TTC549 (cell line): Measurements from ENCODE around the gene KLF11.
A peak's percentile ranks its signal among the peaks of the same experiment; 100 is the strongest.

Source experiments
- FAIRE-seq: peaks from 2 replicates; lab custom pipeline; 2012; peaks lifted over from hg19 to GRCh38; lab: Jason Lieb, UNC

The KLF11 gene

DNA sequence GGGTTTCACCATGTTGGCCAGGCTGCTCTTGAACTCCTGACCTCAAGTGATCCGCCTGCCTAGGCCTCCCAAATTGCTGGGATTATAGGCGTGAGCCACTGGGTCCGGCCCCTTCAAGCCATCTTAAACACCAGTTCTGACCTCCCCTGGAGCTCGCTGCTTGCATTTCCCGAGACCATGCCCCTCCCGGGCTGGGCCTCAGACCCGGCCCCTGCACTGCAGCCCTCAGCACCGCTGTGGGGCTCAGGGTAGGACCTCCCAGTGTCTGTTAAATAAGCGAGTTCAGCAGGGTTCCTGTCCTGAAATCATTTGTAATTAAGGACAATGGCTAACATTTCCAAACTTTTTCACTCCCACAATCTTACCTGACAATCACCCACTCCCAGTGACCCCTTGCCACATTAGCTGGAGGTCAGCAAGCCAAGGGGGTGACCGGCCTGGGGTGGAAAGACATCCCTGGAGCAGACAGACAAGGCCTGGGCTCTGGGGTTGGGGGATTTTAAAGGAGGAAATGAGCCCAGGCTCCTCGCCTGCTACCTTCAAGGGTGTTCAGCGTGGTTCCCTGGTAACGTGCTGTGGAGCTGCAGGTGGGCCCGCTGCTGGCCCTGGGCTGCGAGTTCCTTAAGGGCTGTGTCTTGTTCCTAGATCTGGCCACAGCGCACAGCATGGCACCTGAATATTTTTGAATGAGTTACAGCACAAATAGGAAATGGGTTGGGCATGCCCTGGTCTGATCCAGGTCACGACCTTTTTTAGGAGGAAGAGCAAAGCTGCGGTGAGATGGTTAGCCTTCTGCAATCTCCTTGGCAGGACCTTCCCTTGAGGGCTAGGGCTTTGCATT, 21.8 kb downstream of the KLF11 start:
- FAIRE-seq, result no peak

DNA sequence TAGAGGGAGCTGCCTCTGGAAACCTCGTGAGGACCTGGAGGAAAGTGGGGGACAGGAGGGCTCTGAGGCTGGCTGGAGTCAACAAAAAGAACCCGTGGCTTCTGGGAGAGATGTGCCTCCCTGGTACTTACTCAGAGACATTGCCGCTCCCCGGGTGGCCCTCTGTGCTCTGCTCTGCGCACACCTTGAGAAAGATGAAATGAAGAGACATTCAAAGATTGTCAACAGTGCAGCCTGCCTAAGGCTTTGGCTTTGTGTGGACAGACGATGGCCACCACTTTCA, 22.4 kb downstream of the KLF11 start:
- FAIRE-seq, result no peak

DNA sequence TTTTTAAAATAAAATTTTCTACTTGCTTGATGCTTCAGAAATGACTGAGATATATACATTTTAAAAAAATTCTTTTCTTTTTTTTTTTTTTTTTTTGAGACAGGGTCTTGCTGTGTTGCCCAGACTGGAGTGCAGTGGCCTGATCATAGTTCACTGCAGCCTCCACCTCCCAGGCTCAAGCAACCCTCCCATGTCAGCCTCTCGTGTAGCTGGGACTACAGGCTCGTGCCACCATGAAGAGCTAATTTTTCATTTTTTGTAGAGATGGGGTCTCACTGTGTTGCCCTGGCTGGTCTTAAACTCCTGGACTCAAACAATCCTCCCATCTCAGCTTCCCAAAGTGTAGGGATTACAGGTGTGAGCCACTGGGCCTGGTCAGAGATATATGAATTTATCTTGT, 24.0 kb downstream of the KLF11 start:
- FAIRE-seq, result no peak

DNA sequence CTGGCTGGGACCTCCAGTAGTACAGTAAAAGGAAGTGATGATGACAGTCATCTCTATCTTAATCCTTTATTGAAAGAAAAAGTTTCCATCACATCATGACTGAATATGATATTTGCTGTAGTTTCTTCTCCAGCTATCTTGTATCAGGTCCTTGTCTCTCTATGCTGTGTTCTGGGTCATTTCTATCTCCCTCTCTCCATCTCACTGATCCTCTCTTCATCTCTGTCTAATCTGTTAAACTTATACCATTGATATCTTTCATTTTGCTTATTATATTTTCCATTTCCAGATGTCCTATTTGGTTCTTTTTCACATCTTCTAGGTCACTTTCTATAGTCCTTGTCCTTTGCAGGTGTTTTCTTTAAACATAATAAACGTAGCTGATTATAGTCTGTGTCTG, 24.5 kb downstream of the KLF11 start:
- FAIRE-seq, result no peak

DNA sequence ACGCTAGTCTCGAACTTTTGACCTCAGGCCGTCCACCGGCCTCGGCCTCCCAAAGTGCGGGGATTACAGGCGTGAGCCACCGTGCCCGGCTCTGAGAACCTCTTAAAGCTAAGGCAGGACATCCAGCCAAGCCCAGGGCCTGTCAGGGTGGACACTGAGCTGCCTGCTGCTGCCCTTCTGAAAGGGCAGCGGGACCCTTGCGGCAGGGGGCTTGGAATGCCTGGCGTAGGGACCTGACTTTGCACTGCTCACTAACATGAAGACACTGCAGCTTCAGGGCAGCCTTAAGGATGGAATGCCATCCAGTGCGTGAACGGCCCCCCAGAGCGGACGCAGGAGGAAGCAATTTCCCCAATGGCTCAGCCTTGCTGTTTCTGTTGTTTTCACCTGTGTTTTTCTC, 27.8 kb downstream of the KLF11 start:
- no peak for FAIRE-seq

DNA sequence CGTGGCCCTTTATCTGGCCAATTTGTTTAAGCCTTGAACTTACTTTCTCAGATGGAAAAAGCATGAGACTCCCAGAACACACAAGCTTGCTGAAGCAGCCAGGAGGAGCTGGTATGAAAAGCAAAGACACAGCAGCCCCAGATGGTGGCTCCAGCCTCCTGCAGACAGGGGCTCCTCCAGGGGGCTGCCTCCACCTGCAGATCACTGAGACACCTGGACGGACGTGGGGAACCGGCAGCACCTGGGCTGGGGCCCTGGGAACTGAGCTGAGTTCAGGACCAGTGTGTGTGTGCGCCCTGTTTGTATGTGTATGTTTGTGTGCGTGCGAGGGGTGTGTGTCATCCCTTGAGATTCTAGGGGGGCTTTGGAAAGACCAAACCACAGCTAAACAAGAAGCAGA, 28.2 kb downstream of the KLF11 start:
- no peak for FAIRE-seq

DNA sequence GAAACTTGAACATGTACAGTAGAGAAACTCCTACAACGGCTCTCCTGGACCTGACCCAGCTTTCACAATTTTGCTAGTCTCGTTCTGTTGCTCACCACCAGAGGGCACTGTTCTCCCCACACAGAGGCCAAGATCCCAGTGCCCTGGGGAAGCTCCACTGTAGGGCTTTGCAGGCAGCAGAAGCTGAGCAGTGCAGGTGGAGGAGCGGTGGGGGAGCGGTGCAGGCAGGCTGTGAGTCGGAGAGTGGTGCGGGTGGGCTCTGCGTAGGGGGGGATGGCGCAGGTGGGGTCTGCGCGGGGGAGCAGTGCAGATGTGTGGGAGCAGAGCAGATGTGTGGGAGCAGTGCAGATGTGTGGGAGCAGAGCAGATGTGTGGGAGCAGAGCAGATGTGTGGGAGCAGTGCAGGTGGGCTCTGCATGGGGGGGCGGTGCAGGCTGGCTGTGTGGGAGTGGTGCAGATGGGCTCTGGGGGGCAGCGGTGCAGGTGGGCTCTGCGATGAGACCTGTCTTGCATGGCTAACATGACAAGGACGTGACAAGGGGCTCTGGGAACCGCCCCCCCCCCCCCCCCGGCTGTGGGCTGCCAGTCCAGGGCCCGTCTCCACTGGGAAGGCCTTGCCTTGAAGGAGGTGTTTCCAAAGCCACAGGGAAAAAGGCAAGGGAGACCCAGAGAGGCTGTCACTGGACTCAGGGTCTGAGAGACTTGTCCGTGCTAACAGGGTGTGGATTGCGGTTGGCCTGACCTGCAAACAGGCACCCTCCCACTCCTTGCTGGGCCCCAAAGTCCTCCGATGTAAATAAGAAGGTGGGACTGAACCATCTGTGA, 29.5 kb downstream of the KLF11 start:
- FAIRE-seq, result peak; percentile 91

DNA sequence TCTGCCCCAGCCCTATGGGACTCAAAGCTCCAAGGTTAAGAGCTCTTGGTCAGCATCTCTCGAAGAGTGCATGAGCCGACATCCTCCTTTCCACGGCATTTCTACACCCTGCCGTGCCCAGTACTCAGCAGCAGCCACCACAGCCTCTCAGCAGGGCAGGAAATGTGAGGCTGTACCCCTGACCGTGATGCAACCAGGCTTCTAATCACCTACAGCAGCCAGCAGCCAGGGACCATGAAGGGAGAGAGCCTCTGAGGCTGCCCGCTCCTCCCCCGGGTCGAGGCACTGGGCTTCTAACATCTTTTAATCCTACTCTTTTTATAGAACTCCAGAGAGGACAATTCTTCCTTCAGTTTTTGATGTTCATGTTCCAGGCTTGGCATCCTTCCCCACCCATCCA, 30.4 kb downstream of the KLF11 start:
- FAIRE-seq, result no peak

DNA sequence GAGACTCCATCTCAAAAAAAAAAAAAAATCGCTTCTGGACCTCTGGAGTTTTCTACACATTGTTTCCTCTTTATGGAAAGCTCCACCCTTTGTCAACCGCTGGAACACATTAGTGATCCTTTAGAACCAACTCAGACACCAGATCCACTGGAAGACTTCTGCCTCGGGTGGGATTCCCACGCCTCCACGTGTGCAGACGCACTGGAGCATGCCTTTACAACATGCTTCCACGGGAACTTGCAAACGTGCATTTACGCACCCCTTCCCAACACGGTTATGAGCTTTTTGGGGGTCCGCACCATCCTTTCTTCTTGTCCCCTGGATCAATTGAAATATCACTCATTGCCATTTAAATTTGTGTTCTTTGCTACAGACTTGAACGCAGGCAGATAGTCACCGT, 31.8 kb downstream of the KLF11 start:
- no peak for FAIRE-seq

DNA sequence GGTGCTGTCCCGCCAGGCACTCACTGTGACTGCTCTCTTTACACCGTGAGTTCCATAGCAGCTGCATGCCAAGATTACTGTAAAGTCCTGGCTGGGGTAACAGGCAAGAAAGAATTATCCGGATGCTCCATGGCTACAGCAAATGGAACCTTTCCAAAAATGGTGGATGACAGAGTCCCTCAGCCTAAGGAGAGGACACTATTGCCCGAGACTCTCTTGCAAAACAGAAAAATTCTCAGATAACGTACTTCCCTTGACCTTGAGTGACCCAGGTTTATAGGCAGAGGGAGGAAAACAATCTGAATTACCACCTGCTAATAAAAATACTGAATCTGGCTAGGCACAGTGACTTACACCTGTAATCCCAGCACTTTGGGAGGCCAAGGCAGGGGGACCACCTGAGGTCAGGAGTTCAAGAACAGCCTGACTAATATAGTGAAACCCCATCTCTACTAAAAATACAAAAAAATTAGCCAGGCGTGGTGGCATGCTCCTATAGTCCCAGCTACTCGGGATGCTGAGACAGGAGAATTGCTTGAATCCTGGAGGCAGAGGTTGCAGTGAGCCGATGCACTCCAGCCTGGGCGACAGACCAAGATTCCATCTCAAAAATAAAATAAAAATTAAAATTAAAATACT, 32.3 kb downstream of the KLF11 start:
- FAIRE-seq, result no peak

DNA sequence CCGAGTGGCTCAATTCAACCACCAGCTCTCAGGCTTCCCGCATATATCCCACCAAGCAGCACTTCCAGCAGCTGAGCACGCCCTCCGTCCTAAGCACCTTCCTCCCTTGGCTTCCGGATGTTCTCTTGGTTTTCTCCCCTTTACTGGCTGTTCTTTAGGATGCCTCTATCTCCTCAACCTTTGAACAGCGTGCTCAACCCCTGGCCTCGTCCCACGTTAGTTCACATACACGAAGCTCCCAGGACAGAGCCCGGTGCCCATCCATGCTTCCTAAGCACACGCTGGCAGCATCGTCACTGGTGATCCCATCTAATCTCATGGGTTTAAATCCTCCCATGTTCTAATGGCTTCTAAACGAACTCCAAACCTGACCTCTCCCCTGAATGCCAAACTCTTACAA, 33.2 kb downstream of the KLF11 start:
- FAIRE-seq, result no peak

DNA sequence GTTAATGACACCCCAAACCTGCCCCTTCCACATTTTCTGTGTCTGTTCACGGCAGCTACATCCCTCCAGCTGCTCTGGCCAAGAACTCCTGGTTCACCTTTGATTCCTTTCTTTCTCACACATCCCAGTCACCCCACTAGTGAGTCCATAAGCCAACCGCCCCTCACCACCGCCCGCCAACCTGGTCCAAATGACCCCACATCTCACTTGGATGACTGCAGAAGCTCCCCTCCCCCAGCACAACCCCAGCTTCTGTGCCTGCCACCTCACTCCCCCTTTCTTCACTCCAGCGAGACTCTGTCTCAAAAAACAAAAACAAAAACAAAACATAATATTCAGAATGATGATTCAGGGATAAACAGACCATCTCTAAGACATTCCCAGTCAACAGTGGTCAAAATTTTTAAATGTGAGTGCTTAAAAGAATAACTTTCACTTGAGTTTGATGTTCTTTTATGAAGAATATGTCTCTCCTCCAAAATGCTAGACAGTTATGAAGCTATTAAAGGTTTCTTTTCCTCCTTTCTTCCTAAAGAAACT, 33.7 kb downstream of the KLF11 start:
- FAIRE-seq, result no peak

DNA sequence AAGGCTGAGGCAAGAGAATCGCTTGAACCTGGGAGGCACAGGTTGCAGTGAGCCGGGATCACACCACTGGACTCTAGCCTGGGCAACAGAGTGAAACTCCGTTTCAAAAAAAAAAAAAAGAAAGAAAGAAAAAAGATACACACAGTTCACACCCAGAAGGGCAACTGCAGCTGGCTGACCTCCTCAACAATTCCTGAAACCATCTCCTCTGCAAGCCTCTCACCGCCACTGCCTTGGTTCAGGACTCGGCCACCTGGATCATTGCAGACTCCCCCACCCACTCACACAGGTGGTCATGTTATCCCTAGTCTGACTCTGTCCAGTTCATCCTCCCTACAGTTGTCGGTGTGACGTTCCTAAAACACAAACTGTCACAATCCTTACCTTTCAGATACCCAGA, 34.7 kb downstream of the KLF11 start:
- FAIRE-seq, result no peak

DNA sequence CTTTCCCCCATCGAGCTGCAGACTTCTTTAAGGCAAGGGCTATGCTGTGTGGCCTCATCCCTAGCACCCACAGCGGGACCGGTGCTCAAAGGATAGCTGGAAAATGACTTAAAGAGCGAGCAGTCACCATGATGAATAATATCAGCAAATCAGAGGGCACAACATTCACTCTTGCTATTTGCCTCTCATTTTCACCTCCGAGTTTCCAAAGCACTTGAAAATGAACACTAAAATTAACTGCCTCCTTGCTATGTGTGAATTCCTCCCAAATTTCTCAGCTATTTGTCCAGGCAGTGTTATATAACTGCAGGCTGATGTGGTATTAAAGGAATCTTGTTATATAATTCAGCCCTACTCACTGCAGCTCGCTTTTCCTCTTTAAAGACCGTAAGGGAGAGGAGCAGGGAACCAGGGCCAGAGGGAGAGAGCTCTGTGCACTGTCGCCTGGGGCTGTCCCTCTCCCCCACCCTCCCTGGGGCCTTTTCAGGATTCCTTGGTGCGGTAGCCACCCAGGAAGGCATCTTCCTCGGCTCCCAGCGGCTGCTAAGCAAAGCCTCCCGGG, 35.4 kb downstream of the KLF11 start:
- FAIRE-seq, result no peak

DNA sequence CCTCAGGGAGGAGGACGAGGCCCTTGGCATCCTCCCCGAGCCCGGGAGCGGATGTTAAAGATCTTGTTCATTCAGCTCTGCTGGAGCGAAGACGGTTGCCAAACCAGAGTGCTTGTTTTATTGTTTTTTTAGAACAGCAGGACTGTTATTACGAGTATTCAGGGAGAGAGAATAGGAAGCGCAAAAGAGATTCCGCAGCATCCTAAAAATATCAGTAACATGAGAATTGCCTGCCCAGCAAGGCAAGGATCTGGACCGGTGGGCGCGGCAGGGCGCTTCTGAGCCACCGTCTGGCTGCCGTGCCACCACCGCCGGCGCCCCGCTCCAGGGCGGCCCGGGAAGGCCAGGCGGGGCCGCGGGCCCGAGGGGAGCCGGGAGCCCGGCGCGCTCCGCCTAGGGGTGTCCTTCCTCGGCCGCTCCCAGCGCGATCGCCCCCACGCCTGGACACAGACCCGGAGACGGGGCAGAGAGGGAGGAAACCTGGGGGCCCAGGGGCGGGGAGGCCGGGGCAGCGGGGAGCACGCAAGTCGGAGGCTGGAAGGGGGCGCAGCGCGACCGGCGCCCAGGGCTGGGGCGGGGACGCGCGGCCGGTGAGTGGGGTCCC, 36.0 kb downstream of the KLF11 start:
- FAIRE-seq, result no peak

DNA sequence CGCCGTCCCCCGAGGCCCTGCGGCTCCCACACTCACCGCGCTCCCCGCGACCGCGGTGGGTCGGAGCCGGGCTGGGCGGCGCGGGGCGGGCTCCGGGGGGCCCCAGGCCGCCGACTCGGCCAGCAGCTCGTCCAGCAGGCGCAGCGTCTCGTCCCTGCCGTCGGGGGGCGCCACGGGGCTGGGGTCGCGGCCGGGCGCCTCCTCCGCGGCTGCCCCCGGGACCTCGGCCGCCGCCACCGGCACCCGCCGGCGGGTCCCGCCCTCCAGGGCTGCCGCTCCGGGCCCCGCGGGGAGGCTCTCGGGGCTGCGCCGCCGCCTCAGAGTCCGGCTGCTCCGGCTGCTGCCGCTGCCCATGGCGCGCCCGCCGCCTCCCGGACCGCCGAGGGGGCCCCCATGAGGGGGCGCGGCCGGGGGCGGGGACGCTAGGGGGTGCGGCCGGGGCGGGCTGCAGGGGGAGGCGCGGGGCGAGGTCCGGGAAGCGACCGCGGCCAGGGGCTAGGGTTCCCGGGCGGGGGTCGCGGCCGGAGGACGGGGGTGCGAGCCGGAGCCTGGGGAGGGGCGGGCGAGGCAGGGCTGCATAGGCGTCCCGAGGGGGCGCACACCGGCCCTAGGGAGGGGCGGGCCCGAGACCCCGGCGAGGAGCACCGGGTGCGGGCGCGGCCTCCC, 36.7 kb downstream of the KLF11 start, which contains the start of gene CYS1:
TSS of gene CYS1 (minus strand) at position 542 of the 666 bp plus-strand sequence. CDS start at position 354, 188 bp downstream.
- FAIRE-seq, result no peak

DNA sequence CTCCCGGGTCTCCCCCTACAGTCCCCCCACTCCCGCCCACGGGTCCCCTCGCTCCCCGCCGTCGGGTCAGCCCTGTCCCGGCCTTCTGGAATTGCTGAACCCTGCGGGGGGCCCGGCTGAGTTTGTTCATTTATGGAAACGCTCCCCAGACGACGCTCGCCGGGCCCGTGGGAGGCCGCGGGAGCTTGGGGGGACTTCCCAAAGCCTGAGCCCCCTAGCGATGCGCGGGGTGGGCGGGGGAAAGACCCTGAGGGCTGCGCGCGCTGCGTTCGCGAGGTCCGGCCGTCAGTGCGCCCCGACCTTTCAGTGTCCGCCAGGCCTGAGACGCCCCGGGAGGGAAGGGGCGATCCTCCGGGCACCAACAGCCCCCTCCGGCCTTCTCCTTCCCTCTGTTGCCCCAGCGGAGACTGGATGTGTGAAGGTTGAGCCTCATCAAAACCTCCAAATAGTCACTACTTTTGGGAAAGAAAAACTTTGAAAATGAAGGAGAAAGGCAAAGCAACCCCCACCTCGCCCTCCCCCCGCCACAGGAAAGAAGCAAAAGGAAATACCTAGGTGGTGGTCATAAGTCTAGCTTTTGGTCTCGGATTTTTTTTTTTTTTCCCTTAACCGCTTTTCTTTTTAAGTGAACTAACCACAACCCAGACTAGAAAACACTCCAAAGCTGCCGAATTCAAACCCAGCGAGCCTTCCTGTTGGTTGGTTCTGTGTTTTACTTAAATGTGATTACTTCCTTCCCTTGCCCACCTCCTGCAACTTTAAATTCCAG, 37.4 kb downstream of the KLF11 start:
- no peak for FAIRE-seq

DNA sequence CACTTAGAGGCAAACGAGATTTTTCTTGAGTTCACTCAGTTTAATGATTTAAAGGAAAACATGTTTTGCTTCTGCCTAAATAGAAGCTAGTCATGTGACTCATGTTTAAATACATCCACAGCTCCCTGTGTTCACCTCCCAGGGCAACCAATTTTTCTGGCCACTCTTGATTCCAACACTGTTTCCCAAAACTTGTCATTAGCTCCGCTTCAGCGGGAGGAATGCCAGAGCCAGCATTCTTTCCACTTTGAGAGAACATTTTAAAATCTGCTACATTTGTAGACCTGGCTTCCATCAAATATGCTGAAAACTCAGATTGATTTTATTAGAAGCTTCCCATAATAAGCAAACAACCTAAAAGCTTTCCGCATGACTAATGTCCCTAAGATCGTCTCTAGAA, 39.7 kb downstream of the KLF11 start:
- no peak for FAIRE-seq

DNA sequence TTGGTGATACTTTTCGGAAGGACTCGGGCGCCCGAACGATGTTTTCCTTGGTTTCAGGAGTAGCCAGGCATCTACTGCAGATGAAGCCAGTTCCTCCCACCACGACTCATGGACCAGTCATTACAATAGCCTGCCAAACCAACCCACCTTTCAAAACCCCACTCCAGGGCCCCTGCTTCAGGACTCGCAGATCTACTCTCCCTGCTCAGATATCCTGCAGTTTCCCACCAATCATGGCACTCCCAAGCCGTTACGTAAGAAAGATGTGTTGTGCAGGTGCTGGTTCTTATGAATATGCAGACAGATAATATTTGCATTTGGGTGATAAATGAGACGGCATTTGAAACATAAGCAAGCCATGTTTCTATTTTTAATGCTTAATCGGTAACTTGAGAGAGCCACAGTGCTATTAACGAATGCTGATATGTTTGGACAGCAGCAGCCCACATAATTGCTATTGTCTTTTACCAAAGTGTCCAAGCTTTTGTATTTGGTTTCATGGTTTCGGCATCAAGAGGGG, 40.4 kb downstream of the KLF11 start:
- no peak for FAIRE-seq

DNA sequence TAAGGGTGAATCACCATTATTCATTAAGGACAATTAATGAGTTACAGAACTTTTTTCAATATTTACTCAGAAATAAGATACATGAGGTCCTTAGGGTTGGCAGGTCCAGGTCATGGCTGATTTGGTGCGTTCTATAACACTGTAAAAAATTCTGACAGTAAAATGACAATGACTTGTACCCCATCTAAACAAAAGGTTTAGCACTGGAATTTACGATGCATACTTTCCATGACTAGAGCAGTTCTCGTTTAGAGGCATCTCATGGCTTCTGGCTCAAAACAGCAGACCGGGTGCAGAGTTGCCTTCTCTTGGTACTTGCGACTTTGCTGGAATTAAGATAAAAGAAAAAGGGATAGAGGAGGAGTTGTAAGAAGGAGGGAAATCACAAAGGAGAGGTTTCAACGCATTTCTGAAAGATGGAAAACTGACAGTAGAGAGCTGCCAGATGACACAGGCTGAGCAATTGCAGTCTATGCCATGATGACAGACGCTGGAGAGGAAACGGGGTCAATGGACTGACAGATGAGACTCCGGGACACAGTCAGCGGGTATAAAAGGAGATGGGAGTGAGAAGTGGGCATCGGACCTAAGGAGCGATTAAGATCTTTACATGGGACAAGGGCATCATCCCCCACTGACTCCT, 41.0 kb downstream of the KLF11 start:
- FAIRE-seq, result no peak
